ENCODE measurements around the gene KRTAP10-9. TPM values are rescaled to one million over a fixed set of nuclear protein-coding genes. Genes with fewer than 3 reads are reported as not detected.
"Not testable (repeated sequence)": the region's sequence is repeated elsewhere in the genome, so short reads cannot be mapped to it uniquely, and the experiment has no call there.

Gene KRTAP10-9
- total RNA-seq, 1 donor from 2014 or later: not detected

- TF ChIP-seq EZH2 (IDR thresholded peaks at IDR 0.05; ENCODE audit: insufficient read depth, low read length): no peak
Observed at GRCh38 chr21:44644878-44645277, 18.0 kb downstream of the KRTAP10-9 start.

GRCh38 chr21:44646366-44647221 lies 19.7 kb downstream of the KRTAP10-9 start, which contains the start of gene KRTAP10-11:
KRTAP10-11 (plus strand) TSS chr21:44646414; CDS start chr21:44646459, 45 bp downstream.
- not testable (repeated sequence) for H3K79me2 ChIP-seq (ENCODE audit: insufficient read depth, low read length); H2AFZ ChIP-seq (ENCODE audit: low read depth, low read length); DNase-seq (ENCODE audit: low read depth); H3K4me2 ChIP-seq (ENCODE audit: low read length); H3K9ac ChIP-seq (ENCODE audit: low read length); H3K4me1 ChIP-seq (ENCODE audit: insufficient read depth, low read length); H3K9me3 ChIP-seq (ENCODE audit: insufficient read depth, low read depth, low read length); H3K4me3 ChIP-seq (ENCODE audit: insufficient read depth, low read depth, low read length); H3K27ac ChIP-seq (ENCODE audit: low read depth, low read length); H3K27me3 ChIP-seq (ENCODE audit: insufficient read depth, low read length); H3K36me3 Mint-ChIP-seq (ENCODE audit: low read depth, unreplicated experiment); FAIRE-seq; H4K20me1 ChIP-seq (ENCODE audit: insufficient read depth, low read length); H3K4me3 Mint-ChIP-seq (ENCODE audit: unreplicated experiment); H3K4me1 Mint-ChIP-seq (ENCODE audit: low read depth, unreplicated experiment); H3K36me3 ChIP-seq (ENCODE audit: insufficient read depth, low read length); H3K27ac Mint-ChIP-seq (ENCODE audit: unreplicated experiment)
- Mint-ChIP-seq H3K9me3 (ENCODE audit: unreplicated experiment) (peaks cover 23% of the 10 kb centered on the region), H3K27me3 (ENCODE audit: low read depth, unreplicated experiment) (peaks cover 31% of the 10 kb centered on the region)

More at GRCh38 chr21:44644878-44645277, 18.0 kb downstream of the KRTAP10-9 start:
- H3K27ac Mint-ChIP-seq (ENCODE audit: unreplicated experiment): no peak overlapping the region
- H3K4me3 ChIP-seq (ENCODE audit: insufficient read depth, low read depth, low read length): no peak overlapping the region
- H3K4me1 ChIP-seq (ENCODE audit: insufficient read depth, low read length): no peaks in the 10 kb centered on the region
- H3K27ac ChIP-seq (ENCODE audit: low read depth, low read length): no peak overlapping the region
- no peaks in the 10 kb centered on the region for H3K36me3 ChIP-seq (ENCODE audit: insufficient read depth, low read length)
- H3K36me3 Mint-ChIP-seq (ENCODE audit: low read depth, unreplicated experiment): no peaks in the 10 kb centered on the region
- H3K4me3 Mint-ChIP-seq (ENCODE audit: unreplicated experiment): no peak overlapping the region
- H3K27me3 Mint-ChIP-seq (ENCODE audit: low read depth, unreplicated experiment): peaks cover 33% of the 10 kb centered on the region
- H3K27me3 ChIP-seq (ENCODE audit: insufficient read depth, low read length): no peaks in the 10 kb centered on the region
- peaks cover 2% of the 10 kb centered on the region for H3K9me3 ChIP-seq (ENCODE audit: insufficient read depth, low read depth, low read length)
- no peaks in the 10 kb centered on the region for H4K20me1 ChIP-seq (ENCODE audit: insufficient read depth, low read length)
- DNase-seq (ENCODE audit: low read depth): no peak
- H3K79me2 ChIP-seq (ENCODE audit: insufficient read depth, low read length): no peaks in the 10 kb centered on the region
- FAIRE-seq: no peak
- no peak overlapping the region for H3K4me2 ChIP-seq (ENCODE audit: low read length)
- H3K9me3 Mint-ChIP-seq (ENCODE audit: unreplicated experiment): peaks cover 24% of the 10 kb centered on the region
- H2AFZ ChIP-seq (ENCODE audit: low read depth, low read length): no peak overlapping the region
- no peaks in the 10 kb centered on the region for H3K4me1 Mint-ChIP-seq (ENCODE audit: low read depth, unreplicated experiment)
- no peak overlapping the region for H3K9ac ChIP-seq (ENCODE audit: low read length)

- H3K9me3 ChIP-seq (ENCODE audit: insufficient read depth, low read depth, low read length): peaks cover 6% of the 10 kb centered on the region
- no peaks in the 10 kb centered on the region for H3K36me3 ChIP-seq (ENCODE audit: insufficient read depth, low read length)
- TF ChIP-seq EZH2 (IDR thresholded peaks at IDR 0.05; ENCODE audit: insufficient read depth, low read length) (no peak), CTCF (IDR thresholded peaks at IDR 0.05; ENCODE audit: insufficient read depth, low read depth, low read length) (no peak)
- no peak overlapping the region for H3K4me2 ChIP-seq (ENCODE audit: low read length)
- Mint-ChIP-seq H3K27ac (ENCODE audit: unreplicated experiment) (no peak overlapping the region), H3K36me3 (ENCODE audit: low read depth, unreplicated experiment) (no peaks in the 10 kb centered on the region), H3K27me3 (ENCODE audit: low read depth, unreplicated experiment) (peaks cover 31% of the 10 kb centered on the region), H3K4me1 (ENCODE audit: low read depth, unreplicated experiment) (no peaks in the 10 kb centered on the region), H3K9me3 (ENCODE audit: unreplicated experiment) (peaks cover 23% of the 10 kb centered on the region), H3K4me3 (ENCODE audit: unreplicated experiment) (no peak overlapping the region)
- no peak overlapping the region for H3K27ac ChIP-seq (ENCODE audit: low read depth, low read length)
- H4K20me1 ChIP-seq (ENCODE audit: insufficient read depth, low read length): no peaks in the 10 kb centered on the region
- FAIRE-seq: no peak
- no peak overlapping the region for H3K4me3 ChIP-seq (ENCODE audit: insufficient read depth, low read depth, low read length)
- no peak for DNase-seq (ENCODE audit: low read depth)
- no peak overlapping the region for H3K9ac ChIP-seq (ENCODE audit: low read length)
- H3K4me1 ChIP-seq (ENCODE audit: insufficient read depth, low read length): no peaks in the 10 kb centered on the region
- H3K27me3 ChIP-seq (ENCODE audit: insufficient read depth, low read length): no peaks in the 10 kb centered on the region
- no peak overlapping the region for H2AFZ ChIP-seq (ENCODE audit: low read depth, low read length)
- no peaks in the 10 kb centered on the region for H3K79me2 ChIP-seq (ENCODE audit: insufficient read depth, low read length)
Observed at GRCh38 chr21:44647222-44647552, 20.3 kb downstream of the KRTAP10-9 start.

Measured in astrocyte (in vitro differentiated cells and primary cell).